Esophagus muscularis mucosa (tissue), 4 donors: ENCODE data around the gene DGUOK.

Experiments used
- EP300 ChIP-seq: sonication (generic); formaldehyde crosslinking; IDR thresholded peaks from one replicate; pipeline ENCODE4 v1.6.1; 2017; ENCODE audit warnings: antibody characterized with exemption
- POLR2A ChIP-seq: fragments of 450-650 bp; IDR thresholded peaks from one replicate; pipeline ENCODE4 v1.6.1; 2017; ENCODE audit warnings: antibody characterized with exemption, moderate library complexity, mild to moderate bottlenecking, low read depth
- TF ChIP-seq, protein P1 (sequence below), 3 experiments: fragments of 200-600 bp in 2 of 3; fragments of 450-650 bp in 1 of 3; sonication (generic) in 2 of 3; IDR thresholded peaks; one replicate each; pipeline ENCODE4 v1.5.1; 2017 to 2019; ENCODE audit warnings: antibody characterized with exemption in 3 of 3, mild to moderate bottlenecking in 2 of 3, moderate library complexity in 1 of 3

DNA sequence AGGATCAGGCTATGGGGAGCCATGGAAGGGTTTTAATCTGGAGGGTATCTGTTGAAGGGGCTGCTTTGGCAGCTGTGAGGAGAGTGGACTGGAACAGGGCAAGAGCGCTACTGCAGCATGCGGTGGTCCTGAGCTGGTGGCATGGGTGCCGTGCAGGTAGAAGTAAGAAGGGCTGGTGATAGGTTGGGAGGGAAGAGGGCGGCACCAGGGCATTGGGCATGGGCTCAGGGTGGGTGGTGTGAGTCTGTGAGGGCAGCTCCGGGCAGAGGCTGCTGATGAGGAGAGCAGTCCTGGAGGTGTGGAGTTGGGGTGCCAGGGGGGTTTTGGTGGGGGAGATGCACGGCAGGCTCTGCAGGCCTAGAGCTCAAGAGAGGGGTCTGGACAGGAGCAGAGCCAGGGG, 31.8 kb upstream of the DGUOK start:
- TF ChIP-seq, protein P1, sequence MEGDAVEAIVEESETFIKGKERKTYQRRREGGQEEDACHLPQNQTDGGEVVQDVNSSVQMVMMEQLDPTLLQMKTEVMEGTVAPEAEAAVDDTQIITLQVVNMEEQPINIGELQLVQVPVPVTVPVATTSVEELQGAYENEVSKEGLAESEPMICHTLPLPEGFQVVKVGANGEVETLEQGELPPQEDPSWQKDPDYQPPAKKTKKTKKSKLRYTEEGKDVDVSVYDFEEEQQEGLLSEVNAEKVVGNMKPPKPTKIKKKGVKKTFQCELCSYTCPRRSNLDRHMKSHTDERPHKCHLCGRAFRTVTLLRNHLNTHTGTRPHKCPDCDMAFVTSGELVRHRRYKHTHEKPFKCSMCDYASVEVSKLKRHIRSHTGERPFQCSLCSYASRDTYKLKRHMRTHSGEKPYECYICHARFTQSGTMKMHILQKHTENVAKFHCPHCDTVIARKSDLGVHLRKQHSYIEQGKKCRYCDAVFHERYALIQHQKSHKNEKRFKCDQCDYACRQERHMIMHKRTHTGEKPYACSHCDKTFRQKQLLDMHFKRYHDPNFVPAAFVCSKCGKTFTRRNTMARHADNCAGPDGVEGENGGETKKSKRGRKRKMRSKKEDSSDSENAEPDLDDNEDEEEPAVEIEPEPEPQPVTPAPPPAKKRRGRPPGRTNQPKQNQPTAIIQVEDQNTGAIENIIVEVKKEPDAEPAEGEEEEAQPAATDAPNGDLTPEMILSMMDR (IDR thresholded peaks at IDR 0.05) = no peak
- TF ChIP-seq POLR2A = no peak
- no peak for TF ChIP-seq EP300
